ENCODE measurements around the gene CD70.
"Not testable (repeated sequence)": the region's sequence is repeated elsewhere in the genome, so short reads cannot be mapped to it uniquely, and the experiment has no call there.

The CD70 gene

GRCh38 chr19:6597471-6598253 lies 6.7 kb upstream of the CD70 start:
- DNase-seq, result not testable (repeated sequence)

DNA sequence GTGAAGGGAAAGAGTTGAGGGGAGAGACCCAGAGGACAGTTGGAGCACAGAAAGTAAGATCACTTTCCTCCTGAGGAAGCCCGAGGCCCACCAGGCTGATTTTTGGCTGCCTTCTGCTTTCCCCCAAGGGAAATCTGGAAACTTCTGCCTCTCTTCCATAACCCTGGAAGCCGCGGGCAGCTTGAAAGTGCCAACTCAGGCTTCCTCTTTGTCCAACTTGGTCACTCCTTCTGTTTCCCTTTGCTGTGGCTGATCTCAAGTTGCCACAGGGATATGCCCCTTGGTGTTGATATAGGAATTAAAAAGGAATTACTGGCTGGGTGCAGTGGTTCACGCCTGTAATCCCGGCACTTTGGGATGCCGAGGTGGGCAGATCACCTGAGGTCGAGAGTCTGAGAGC lies 5.7 kb upstream of the CD70 start:
- DNase-seq, result no peak

DNA sequence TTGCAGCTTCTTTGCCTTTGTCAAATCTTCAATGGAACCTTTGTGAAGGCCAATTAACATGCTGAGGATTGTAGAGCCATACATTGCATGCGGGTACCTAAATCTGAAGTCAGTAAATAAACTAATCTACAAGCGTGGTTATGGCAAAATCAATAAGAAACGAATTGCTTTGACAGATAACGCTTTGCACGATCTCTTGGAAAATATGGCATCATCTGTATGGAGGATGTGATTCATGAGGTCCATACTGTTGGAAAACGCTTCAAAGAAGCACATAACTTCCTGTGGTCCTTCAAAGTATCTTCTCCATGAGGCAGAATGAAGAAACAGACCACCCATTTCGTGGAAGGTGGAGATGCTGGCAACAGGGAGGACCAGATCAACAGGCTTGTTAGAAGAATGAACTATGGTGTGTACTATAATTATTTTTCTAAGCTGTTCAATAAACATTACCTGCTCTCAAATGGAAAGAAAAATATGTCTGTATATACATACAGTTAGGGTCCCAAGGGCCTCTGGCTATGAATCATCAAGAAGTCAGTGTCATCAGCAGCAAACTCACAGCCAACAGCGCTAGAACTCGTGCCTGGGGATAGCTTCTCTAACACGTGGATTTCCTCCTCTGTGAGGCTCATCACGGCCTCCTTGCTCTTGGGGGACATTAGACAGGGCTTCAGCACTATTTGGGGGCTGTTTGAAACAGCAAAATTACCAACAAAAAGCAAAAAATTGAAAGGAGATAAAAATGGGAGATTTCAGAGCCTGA lies 2.9 kb upstream of the CD70 start:
- no peak for DNase-seq

- DNase-seq, result no peak
Observed at GRCh38 chr19:6590258-6590826, 608 bp downstream of the CD70 start.

- DNase-seq, result no peak
Observed at GRCh38 chr19:6589711-6590257, 1.2 kb downstream of the CD70 start.

DNA sequence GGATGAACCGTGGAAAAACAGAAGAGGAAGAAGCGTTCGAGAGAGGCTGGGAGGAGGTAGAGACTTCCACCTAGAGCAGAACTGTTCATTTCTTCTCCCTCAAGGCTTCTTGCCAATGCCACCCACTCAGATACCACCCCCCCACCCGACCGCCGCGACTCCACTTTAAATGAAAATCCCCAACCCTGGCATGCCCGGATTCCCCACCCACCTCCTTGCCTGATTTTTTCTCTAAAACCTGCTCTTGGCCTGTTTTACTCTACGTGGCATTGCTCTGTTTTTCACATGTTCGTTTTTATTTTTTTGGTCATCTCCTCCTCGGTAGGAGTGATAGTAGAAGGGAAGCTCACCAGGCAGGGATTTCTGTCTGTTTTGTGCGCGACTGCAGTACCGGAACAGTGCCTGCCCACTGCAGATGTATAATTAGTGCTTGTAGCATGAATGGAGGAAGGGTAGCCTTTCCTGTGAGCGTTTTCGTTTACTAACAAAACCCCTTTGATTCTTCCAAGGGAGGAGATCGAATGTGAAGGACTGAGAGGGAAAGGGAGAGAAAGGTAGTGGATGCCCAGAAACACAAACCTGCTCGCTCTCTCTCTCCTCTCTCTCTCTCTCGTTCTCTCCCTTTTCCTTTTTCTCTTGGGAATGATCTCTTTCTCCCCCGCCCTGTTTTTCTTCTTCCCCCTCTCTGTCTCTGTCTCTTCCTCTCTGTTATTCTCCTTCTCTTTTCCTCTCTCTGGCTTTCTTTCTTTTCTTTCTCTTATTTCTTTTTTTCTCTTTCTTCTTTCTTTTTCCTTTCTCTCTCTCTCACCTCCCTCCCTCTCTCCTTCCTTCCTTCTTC lies 2.2 kb downstream of the CD70 start:
- DNase-seq, result no peak

GRCh38 chr19:6587998-6588507 lies 2.9 kb downstream of the CD70 start:
- no peak for DNase-seq

DNA sequence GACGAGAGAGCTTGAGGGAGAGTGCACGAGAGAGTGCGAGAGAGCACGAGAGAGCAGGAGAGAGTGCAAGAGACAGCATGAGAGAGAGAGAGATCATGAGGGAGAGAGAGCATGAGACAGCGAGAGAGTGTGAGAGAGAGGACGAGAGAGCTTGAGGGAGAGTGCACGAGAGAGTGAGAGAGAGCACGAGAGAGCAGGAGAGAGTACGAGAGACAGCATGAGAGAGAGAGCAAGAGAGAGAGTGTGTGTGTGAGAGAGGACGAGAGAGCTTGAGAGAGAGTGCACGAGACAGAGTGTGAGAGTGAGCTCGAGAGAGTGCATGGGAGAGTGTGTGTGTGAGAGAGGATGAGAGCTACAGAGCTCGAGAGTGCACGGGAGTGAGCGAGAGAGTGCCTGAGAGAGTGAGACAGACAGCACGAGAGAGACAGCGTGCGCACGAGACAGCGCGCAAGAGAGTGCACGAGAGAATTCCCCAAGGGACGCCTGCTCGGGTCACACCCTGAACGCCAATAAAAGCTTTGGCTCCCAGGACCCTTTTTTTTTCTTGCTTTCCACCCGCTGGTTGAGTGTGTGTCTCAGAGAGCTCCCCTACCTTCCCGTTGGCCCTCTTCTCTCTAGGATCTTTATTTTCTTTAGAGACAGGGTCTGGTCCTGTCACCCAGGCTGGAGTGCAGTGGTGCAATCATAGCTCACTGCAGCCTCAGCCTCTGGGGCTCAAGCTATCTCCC lies 3.7 kb downstream of the CD70 start:
- DNase-seq, result no peak

GRCh38 chr19:6586726-6587092 lies 4.2 kb downstream of the CD70 start:
- DNase-seq, result no peak

- DNase-seq, result no peak
Observed at GRCh38 chr19:6586056-6586455, 4.9 kb downstream of the CD70 start.

GRCh38 chr19:6582515-6583484 lies 8.2 kb downstream of the CD70 start:
- not testable (repeated sequence) for DNase-seq

DNA sequence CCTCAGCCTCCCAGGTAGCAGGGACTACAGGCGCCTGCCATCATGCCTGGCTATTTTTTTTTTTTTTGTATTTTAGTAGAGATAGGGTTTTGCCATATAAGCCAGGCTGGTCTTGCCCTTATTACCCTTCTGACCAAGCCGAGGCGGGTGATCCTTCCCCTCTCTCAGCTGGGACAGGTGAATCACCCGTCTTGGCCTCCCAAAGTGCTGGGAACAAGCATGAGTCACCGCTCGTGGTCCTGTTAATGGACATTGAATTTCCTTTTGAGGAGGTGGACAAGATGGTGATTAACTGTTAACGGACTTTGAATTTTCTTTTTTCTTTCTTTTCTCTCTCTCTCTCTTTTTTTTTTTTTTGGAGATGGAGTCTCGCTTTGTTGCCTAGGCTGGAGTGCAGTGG lies 10.6 kb downstream of the CD70 start:
- DNase-seq, result no peak

DNA sequence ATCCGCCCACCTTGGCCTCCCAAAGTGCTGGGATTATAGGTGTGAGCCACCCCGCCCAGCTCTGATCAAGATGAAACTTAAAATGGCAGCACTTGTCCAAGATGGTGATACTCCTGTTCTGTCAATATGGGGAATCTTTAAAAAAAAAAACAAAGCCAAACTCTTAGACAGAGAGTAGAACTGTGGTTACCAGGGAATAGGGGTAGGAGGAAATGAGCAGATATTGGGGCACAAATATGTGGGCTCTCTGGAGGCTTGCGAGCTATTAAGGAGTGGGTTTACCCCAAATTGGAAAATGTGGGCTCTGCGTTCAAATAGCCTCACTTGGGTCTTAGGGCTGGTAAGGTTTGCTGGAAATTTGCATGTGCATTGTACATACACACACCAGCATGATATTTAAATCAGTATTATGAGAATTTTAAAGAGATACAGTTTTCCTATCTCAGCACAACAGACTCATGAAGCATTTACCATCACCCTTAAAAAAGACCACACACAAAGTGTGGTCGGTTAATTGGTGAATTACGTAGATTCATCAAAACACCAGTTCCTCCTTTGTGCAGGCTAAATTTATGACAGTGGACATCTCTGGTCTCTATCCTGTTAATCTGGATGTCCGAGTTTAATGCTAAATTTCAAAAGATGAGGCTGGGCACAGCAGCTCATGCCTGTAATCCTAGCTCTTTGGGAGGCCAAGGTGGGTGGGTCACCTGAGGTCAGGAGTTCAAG lies 11.3 kb downstream of the CD70 start:
- no peak for DNase-seq

DNA sequence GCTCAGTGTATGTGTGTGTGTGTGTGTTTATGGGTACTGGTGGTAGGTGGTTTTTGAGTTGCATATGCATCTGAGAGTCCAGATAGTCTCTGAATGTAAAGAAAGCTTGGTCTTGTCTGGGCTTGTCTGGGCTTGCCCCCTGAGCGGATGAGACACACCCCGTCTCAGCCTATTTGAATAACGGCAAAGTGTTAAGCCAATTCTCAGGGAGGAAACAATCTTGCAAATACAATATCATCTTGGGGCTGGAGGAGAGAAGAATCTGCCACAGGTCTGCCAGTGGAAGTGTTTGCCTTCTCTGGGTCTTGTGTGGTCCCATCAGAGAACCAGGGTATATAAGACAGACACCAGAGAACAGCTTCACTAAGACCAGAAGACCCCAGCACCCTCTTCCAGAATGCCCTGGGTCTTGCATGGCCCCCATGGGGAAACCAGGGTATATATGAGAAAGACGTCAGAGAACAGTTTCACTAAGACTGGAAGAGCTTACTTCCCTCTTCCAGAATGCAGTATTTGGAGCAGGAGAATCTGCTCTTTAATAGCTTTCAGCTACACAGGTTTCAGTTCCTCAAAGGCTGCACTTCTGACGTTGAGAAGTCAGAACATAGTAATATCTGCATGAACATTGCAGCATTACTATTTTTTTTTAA lies 13.3 kb downstream of the CD70 start:
- DNase-seq, result no peak

DNA sequence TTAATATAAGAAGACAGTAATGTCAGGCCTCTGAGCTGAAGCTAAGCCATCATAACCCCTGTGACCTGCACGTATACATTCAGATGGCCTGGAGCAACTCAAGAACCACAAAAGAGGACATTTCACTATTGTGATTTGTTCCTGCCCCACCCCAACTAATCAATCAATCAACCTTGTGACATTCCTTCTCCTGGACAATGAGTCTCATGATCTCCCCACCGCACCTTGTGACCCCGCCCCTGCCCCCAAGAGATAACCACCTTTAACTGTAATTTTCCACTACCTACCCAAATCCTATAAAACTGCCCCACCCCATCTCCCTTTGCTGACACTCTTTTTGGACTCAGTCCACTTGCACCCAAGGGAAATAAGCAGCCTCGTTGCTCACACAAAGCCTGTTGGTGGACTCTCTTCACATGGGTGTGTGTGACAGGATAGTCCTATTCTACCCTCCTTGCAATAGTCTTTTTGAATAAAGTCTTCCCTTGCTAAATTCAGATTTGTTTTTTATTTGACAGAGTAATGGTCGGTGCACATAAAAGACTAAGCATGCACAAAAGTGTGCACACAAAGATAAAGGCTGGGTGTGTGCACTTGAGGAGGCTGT lies 14.0 kb downstream of the CD70 start:
- no peak for DNase-seq

- DNase-seq, result no peak
Observed at GRCh38 chr19:6573350-6573749, 17.6 kb downstream of the CD70 start.

- no peak for DNase-seq
Observed at GRCh38 chr19:6572217-6572616, 18.7 kb downstream of the CD70 start.

DNA sequence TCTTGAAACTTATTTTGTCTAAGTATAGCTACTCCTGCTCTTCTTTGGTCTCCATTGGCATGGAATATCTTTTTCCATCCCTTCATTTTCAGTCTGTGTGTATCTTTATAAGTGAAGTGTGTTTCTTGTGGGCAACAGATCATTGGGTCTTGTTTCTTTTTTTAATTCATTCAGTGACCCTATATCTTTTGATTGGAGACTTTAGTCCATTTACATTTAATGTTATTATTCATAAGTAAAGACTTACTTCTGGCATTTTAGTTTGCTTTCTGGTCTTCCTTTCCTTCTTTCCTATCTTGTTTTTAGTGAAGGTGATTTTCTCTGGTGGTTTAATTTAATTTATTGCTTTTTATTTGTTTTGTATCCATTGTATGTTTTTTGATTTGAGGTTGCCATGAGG lies 19.8 kb downstream of the CD70 start:
- DNase-seq, result no peak

DNA sequence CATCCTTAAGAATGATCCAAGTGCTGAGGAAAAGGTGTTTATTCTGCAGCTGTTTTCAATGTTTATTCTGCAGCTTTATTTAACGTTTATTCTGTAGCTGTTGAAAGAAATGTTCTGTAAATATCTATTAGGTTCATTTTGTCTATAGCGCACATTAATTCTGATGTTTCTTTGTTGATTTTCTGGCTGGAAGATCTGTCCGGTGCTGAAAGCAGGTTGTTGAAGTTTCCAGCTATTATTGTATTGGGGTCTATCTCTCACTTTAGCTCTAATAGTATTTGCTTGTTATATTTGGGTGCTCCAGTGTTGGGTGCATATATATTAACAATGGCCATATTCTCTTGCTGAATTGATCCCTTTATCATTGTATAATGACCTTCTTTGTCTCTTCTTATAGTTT lies 20.2 kb downstream of the CD70 start:
- DNase-seq, result no peak

Measured in COR-L47 (cell line).